Fibroblast of pulmonary artery (primary cell): ENCODE results near the gene LIN28A.

Experiments
- DNase-seq: peaks from one replicate; pipeline ENCODE4 v3.0.0-alpha.2; 2010; ENCODE audit warnings: low read depth
- H3K4me3 ChIP-seq: replicated peaks from 2 replicates; pipeline ENCODE4 v1.5.1; 2011; ENCODE audit warnings: low read depth, mild to moderate bottlenecking, control low read depth, low read length, moderate library complexity
- TF ChIP-seq, protein P1 (sequence below): IDR thresholded peaks from 2 replicates; pipeline ENCODE4 v1.5.1; 2011; ENCODE audit warnings: mild to moderate bottlenecking, control low read depth, low read length, inconsistent platforms; ENCODE audit errors: missing control alignments

Gene LIN28A

DNA sequence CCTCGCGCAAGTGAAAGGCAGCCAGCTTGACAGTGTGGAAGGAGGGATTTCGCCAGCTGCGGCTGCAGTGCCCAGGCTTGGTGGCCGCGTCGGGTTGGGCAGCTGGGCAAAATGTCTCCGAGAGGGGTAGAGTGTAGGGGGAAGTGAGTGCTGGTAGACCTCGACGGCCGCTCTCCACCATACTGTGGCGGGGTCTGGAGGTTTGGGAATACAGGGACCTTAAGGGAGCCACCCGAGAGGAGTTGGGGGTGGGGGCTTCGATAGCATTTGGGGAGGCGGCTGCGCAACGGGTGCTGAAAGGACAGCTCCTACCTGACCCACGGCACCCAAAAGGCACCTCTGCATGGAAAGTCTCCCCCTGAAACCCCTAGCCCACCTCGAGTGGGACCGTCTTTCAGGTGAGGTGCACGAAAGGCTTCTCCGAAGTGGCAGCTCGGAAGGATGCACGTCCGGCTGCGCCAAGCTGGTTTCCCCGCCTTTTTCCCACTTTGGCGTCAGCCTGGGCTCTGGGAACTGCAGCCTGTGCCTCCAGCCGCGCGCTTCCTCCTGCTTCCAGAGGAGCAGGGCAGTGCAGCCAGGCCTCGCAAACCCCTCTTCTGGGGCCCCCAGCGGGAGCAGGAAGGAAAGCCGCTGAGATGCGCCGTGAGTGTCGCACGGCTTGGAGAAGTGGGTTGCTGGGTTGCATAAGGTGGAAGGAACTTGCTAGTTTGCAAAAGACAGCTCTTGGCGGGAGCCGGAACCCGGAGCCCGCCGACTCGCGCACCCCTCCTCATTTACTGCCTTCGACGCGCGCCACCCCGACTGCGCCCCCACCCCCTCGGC is 61.1 kb downstream of the LIN28A start:
- TF ChIP-seq, protein P1, sequence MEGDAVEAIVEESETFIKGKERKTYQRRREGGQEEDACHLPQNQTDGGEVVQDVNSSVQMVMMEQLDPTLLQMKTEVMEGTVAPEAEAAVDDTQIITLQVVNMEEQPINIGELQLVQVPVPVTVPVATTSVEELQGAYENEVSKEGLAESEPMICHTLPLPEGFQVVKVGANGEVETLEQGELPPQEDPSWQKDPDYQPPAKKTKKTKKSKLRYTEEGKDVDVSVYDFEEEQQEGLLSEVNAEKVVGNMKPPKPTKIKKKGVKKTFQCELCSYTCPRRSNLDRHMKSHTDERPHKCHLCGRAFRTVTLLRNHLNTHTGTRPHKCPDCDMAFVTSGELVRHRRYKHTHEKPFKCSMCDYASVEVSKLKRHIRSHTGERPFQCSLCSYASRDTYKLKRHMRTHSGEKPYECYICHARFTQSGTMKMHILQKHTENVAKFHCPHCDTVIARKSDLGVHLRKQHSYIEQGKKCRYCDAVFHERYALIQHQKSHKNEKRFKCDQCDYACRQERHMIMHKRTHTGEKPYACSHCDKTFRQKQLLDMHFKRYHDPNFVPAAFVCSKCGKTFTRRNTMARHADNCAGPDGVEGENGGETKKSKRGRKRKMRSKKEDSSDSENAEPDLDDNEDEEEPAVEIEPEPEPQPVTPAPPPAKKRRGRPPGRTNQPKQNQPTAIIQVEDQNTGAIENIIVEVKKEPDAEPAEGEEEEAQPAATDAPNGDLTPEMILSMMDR: no peak
- DNase-seq: peak; percentile 74
- H3K4me3 ChIP-seq: peak overlapping the region; percentile 70

DNA sequence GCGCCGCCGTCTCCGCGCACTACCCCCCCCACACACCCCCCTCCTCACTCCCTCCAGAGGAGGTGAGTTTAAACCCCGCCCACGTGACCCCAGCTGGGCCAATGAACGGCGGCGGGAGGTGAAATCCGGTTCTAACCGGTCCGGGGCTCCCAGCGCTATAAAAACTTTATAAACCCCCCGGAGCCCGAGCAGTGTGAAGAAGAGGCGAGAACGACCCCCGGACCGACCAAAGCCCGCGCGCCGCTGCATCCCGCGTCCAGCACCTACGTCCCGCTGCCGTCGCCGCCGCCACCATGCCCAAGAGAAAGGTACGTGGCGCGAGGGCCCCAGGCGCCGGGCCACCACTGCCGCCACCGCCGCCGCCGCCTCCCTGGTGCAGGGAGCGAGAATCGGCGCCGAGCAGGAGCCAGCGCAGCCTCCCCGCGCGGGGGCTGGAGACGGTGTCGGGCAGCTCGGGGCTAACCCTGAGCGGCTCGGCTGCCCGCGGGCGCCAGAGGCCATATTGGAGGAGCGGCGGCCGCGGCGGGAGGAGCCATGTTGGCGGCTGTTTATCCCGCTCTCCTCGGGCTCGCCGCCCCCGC is 61.8 kb downstream of the LIN28A start, which contains the start of gene HMGN2:
Gene HMGN2 (plus strand): TSS at position 121 of the 581 bp plus-strand sequence. CDS start 173 bp downstream, at position 294.
- TF ChIP-seq, protein P1: no peak
- DNase-seq: peak; percentile 85

DNA sequence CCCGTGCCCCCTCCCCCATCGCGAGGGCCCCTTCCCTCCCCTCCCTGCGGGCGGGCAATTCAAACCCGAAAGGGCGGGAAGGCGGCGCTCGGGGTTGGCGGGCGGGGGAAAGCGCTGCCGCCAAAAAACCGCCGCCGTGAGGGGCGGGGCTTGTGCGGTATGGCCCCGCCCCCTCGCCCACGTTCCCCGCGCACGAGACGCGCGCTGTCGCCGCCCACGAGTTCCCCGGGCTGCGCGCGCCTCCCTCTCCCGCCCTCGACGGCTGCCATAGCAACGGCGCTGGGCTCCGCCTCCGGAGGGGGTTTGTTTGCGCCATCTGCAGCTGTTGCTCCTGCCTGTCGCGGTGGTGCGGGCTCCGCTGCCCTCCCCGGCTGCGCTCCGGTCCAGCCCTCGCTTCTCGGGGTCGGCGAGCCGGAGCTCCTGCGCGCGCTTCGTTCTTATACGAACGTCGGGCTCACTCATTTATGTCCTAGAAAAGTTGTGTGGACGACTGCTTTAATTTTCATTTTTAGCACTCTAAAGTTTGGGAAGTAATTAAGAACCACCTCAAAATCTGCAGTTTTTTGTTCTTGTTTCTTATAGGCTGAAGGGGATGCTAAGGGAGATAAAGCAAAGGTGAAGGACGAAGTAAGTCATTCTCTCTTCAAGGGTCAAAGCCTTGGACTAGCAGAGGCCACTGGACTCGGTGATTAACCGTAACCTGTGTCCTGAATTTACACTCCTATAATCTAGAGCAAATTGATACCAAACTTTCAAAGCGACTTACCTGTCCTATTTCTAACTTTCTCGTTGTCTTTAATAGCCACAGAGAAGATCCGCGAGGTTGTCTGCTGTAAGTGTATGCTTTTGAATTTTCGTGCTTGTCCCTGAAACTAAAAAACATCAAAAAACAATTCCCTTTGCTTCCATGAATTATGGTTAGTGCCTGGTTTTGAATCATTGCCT is 62.6 kb downstream of the LIN28A start:
- DNase-seq: peak; percentile 96
- H3K4me3 ChIP-seq: peak overlapping the region; percentile 70
- TF ChIP-seq, protein P1: no peak

More for the DNA sequence above, 61.8 kb downstream of the LIN28A start, which contains the start of gene HMGN2:
- H3K4me3 ChIP-seq: peak within 1 kb of the TSS; percentile 70

DNA sequence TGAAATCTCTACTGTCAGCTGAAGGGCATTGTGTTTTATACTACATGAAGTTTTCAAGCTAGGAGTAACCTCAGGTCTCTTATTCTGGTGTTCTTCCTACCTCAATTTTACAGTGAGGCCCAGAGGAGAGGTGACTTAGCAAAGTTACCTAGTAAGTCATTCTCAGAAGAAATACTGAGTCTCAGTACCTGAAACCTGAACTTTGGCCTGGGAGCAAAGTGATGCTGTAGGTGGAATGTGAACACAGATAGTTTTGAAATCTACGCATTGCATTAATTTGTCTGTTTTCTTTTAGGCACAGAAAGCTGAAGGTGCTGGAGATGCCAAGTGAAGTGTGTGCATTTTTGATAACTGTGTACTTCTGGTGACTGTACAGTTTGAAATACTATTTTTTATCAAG is 64.2 kb downstream of the LIN28A start:
- TF ChIP-seq, protein P1: no peak
- DNase-seq: no peak
- no peak overlapping the region for H3K4me3 ChIP-seq

DNA sequence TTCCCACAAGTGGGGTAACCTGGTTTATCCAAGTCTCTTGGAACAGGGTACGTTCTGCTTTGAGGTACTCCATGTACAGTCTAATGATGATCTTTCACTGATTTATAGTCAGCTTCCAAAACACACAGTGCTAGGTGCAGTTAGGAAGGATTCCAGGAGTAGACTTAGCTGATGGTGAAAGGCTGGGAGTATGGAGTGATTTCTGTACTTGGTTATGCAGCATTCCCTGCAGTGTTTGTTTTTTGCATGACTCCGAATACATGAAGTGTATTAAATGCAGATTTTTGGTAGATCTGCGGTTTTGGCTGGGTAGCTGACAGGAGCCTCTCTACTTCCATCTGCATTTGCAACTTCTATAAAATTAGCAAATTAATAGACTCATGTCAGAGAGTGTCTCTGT is 65.4 kb downstream of the LIN28A start:
- TF ChIP-seq, protein P1: no peak
- no peak for DNase-seq
- no peak overlapping the region for H3K4me3 ChIP-seq

DNA sequence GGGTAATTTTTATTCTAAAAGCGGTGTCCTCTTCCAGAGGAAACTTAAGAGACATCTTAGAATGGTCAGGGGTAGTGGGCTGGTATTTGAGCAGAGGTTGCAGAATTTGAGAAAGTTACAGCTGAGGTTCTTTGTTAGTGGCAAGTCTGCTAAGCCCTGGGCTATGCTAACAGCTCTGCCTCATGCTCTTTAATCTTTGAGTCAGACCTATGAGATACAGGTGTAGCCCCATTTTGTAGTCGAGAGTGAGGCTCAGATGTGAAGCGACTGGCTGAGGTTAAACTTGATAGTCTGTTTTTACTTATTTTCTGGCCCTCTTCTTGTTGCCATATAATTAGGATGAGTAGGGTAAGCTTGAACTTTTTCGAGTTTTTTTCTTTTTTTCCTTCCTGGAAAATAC is 66.3 kb downstream of the LIN28A start:
- DNase-seq: no peak
- TF ChIP-seq, protein P1: no peak
- H3K4me3 ChIP-seq: no peak overlapping the region
